Erythroblast (primary cell): Measurements from ENCODE around the gene PPP1R3E.

Source experiments
- GATA1 ChIP-seq: IDR thresholded peaks from 2 replicates; pipeline ENCODE4 v1.6.1; 2011; ENCODE audit warnings: low read depth, mild to moderate bottlenecking, control low read depth, low read length, moderate library complexity
- POLR2A ChIP-seq: IDR thresholded peaks from 2 replicates; pipeline ENCODE4 v1.6.1; 2011; ENCODE audit warnings: mild to moderate bottlenecking, low read length

DNA sequence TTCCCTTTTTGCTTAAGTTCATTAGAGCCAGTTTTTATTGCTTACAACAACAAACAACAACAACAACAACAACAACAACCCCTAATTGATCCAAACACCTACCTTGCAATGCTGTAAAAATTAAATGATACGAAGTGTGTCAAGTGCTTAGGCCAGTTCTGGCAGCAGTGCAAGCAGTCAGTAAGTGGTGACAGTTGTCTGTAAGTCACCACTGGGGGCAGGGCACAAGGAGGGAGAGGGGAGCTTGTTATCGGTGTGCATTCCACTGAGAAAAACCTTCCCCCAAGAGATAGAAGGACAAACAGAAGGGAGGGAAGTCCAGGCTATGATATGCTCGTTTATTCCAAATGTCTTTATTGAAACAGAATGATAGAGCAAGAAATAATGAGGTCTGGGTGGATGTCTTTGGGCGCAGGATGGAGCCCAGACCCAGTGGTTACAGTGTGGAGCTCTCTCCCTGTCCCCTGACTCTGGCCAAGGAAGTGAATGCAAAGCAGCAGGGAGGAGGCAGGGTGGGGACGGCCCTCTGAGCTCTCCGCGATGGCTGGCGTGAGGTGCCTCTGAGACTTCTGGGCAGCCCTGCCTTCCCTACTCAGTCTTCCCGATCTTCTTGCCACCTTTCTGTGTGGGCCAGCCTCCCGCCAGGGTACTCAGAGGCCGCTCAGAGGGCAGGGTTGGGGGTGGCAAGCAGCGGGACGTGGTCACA lies 43.5 kb upstream of the PPP1R3E start:
- TF ChIP-seq POLR2A: no peak
- no peak for TF ChIP-seq GATA1
